CD4-positive, alpha-beta T cell treated with Interleukin-4 for 4 hours (primary cell): ENCODE measurements around the gene HDAC5.
"Not testable (repeated sequence)": the region's sequence is repeated elsewhere in the genome, so short reads cannot be mapped to it uniquely, and the experiment has no call there.

Source experiments
- DNase-seq: peaks from one replicate; pipeline ENCODE4 v3.0.0-alpha.2; 2020

Gene HDAC5

GRCh38 chr17:44132275-44132821 is 8.9 kb upstream of the HDAC5 start:
- DNase-seq, result no peak

GRCh38 chr17:44131372-44131771 is 7.9 kb upstream of the HDAC5 start:
- DNase-seq, result not testable (repeated sequence)

GRCh38 chr17:44130693-44131349 is 7.4 kb upstream of the HDAC5 start:
- no peak for DNase-seq

- no peak for DNase-seq
These were observed 4.9 kb upstream of the HDAC5 start for GRCh38 chr17:44128383-44128782.

GRCh38 chr17:44124118-44124438 is 637 bp upstream of the HDAC5 start:
- no peak for DNase-seq

GRCh38 chr17:44122816-44123355 is 555 bp downstream of the HDAC5 start:
- DNase-seq, result no peak

- DNase-seq, result no peak
These were observed 1.2 kb downstream of the HDAC5 start for GRCh38 chr17:44121997-44122815.

- no peak for DNase-seq
These were observed 2.4 kb downstream of the HDAC5 start for GRCh38 chr17:44120851-44121605.

- not testable (repeated sequence) for DNase-seq
These were observed 3.2 kb downstream of the HDAC5 start for GRCh38 chr17:44120281-44120680.

- no peak for DNase-seq
These were observed 3.6 kb downstream of the HDAC5 start for GRCh38 chr17:44119798-44120197.

- no peak for DNase-seq
These were observed 4.4 kb downstream of the HDAC5 start for GRCh38 chr17:44119062-44119461.

- DNase-seq, result no peak
These were observed 4.9 kb downstream of the HDAC5 start for GRCh38 chr17:44118427-44119050.

- no peak for DNase-seq
These were observed 6.1 kb downstream of the HDAC5 start for GRCh38 chr17:44117351-44117750.

GRCh38 chr17:44115585-44116415 is 7.6 kb downstream of the HDAC5 start:
- DNase-seq, result no peak

- no peak for DNase-seq
These were observed 9.3 kb downstream of the HDAC5 start for GRCh38 chr17:44113868-44114840.

- DNase-seq, result no peak
These were observed 10.1 kb downstream of the HDAC5 start for GRCh38 chr17:44113382-44113781.

- no peak for DNase-seq
These were observed 10.9 kb downstream of the HDAC5 start for GRCh38 chr17:44112284-44113280.

- DNase-seq, result no peak
These were observed 11.7 kb downstream of the HDAC5 start for GRCh38 chr17:44111777-44112176.
